Activated CD8-positive, alpha-beta T cell treated with anti-CD3 and anti-CD28 coated beads, Interleukin-2, amount 10 ng/mL, durations not matched to agents 7 days and 5 days (primary cell): ENCODE data around the gene POPDC2. TPM values are rescaled to one million over a fixed set of nuclear protein-coding genes. Genes with fewer than 3 reads are reported as not detected.

Experiments
- ATAC-seq: fragments of 150-1000 bp; cut with Tn5 transposase; one replicate; pipeline ENCODE4 v1.10.0; 2021; ENCODE audit warnings: moderate library complexity
- CTCF ChIA-PET: fragments of 350-600 bp; sonication (Branson Sonifier 250); formaldehyde crosslinking; loops from one replicate; lab custom pipeline; 2021; ENCODE audit warnings: antibody characterized with exemption; lab: Charles Lee
- POLR2A ChIA-PET: fragments of 350-600 bp; sonication (Branson Sonifier 250); formaldehyde crosslinking; loops from one replicate; lab custom pipeline; 2021; ENCODE audit warnings: antibody characterized with exemption; lab: Charles Lee
- DNase-seq: peaks from one replicate; pipeline ENCODE4 v3.0.0-alpha.2; 2020
- H3K27ac Mint-ChIP-seq: one replicate; pipeline ENCODE4 v1.8.0; 2021; ENCODE audit warnings: mild to moderate bottlenecking, mixed read lengths
- H3K27me3 Mint-ChIP-seq: one replicate; pipeline ENCODE4 v1.8.0; 2021; ENCODE audit warnings: low read depth, mixed read lengths
- H3K36me3 Mint-ChIP-seq: one replicate; pipeline ENCODE4 v1.8.0; 2021; ENCODE audit warnings: low read depth, mixed read lengths
- H3K4me1 Mint-ChIP-seq: one replicate; pipeline ENCODE4 v1.8.0; 2021; ENCODE audit warnings: low read depth, mixed read lengths
- H3K4me3 Mint-ChIP-seq: one replicate; pipeline ENCODE4 v1.8.0; 2021; ENCODE audit warnings: mild to moderate bottlenecking, mixed read lengths
- H3K9me3 Mint-ChIP-seq: one replicate; pipeline ENCODE4 v1.8.0; 2022; ENCODE audit warnings: mixed read lengths; ENCODE audit not compliant: insufficient read depth
- total RNA-seq, 2 experiments: library from RNA; stranded (reverse); gene quantifications; one replicate each; pipeline ENCODE4 v1.2.3, GENCODE V29; 2021

Gene POPDC2
- total RNA-seq, 2 experiments from 2014 or later, result 3.3 to 4.8 TPM

GRCh38 chr3:119665954-119666559, 5.7 kb upstream of the POPDC2 start:
- ATAC-seq (no peak), DNase-seq (no peak)
- H3K9me3 Mint-ChIP-seq, result no peaks in the 10 kb centered on the region
- ChIA-PET POLR2A (interaction anchor here (0.7 to 2.7 kb wide), 2 partner anchors 11 to 1103 kb away, joined by 3 to 11 read pairs; partner anchors contain the start of gene COX17), CTCF (interaction anchor here (1.0 kb wide), 1 partner anchor 10 kb away, joined by 3 read pairs; no protein-coding TSS in a partner anchor)
- H3K36me3 Mint-ChIP-seq, result peaks cover 39% of the 10 kb centered on the region
- peaks cover 25% of the 10 kb centered on the region for H3K4me1 Mint-ChIP-seq
- H3K27me3 Mint-ChIP-seq, result no peaks in the 10 kb centered on the region
- H3K27ac Mint-ChIP-seq, result no peak overlapping the region
- no peak overlapping the region for H3K4me3 Mint-ChIP-seq

GRCh38 chr3:119664850-119665379, 4.5 kb upstream of the POPDC2 start:
- ATAC-seq, result no peak
- Mint-ChIP-seq H3K27me3 (no peaks in the 10 kb centered on the region), H3K4me3 (no peak overlapping the region), H3K9me3 (no peaks in the 10 kb centered on the region), H3K36me3 (peaks cover 29% of the 10 kb centered on the region), H3K4me1 (peaks cover 20% of the 10 kb centered on the region), H3K27ac (no peak overlapping the region)
- POLR2A ChIA-PET, result interaction anchor here (0.7 to 2.7 kb wide), 2 partner anchors 12 to 1104 kb away, joined by 3 to 11 read pairs; partner anchors contain the start of gene COX17
- no peak for DNase-seq
- CTCF ChIA-PET, result interaction anchor here (0.9 to 1.0 kb wide), 2 partner anchors 10 to 12 kb away, joined by 3 to 4 read pairs; no protein-coding TSS in a partner anchor

GRCh38 chr3:119664370-119664769, 4.0 kb upstream of the POPDC2 start:
- ATAC-seq, result no peak
- CTCF ChIA-PET, result interaction anchor here (1.4 to 2.5 kb wide), 3 partner anchors 9 to 67 kb away, joined by 3 to 13 read pairs (median 6); no protein-coding TSS in a partner anchor
- no peak overlapping the region for H3K27ac Mint-ChIP-seq

GRCh38 chr3:119663885-119664284, 3.5 kb upstream of the POPDC2 start:
- DNase-seq, result no peak
- CTCF ChIA-PET, result interaction anchor here (1.4 to 2.5 kb wide), 3 partner anchors 9 to 68 kb away, joined by 3 to 13 read pairs (median 6); no protein-coding TSS in a partner anchor
- Mint-ChIP-seq H3K4me3 (no peak overlapping the region), H3K27me3 (no peaks in the 10 kb centered on the region), H3K27ac (no peak overlapping the region), H3K4me1 (peaks cover 18% of the 10 kb centered on the region), H3K9me3 (no peaks in the 10 kb centered on the region), H3K36me3 (peaks cover 23% of the 10 kb centered on the region)
- POLR2A ChIA-PET, result interaction anchor here (1.6 kb wide), 1 partner anchor 13 kb away, joined by 6 read pairs; the partner anchor contains the start of gene COX17
- no peak for ATAC-seq

More at GRCh38 chr3:119664370-119664769, 4.0 kb upstream of the POPDC2 start:
- no peak for DNase-seq
- Mint-ChIP-seq H3K4me3 (no peak overlapping the region), H3K9me3 (no peaks in the 10 kb centered on the region), H3K4me1 (peaks cover 18% of the 10 kb centered on the region), H3K36me3 (peaks cover 28% of the 10 kb centered on the region), H3K27me3 (no peaks in the 10 kb centered on the region)
- POLR2A ChIA-PET, result interaction anchor here (2.7 kb wide), 1 partner anchor 12 kb away, joined by 11 read pairs; the partner anchor contains the start of gene COX17

GRCh38 chr3:119662604-119663373, 2.4 kb upstream of the POPDC2 start:
- Mint-ChIP-seq H3K27ac (no peak overlapping the region), H3K4me3 (no peak overlapping the region), H3K27me3 (no peaks in the 10 kb centered on the region), H3K9me3 (no peaks in the 10 kb centered on the region), H3K36me3 (peaks cover 19% of the 10 kb centered on the region), H3K4me1 (peaks cover 27% of the 10 kb centered on the region)
- no peak for DNase-seq
- CTCF ChIA-PET, result interaction anchor here (1.4 to 2.5 kb wide), 3 partner anchors 10 to 69 kb away, joined by 3 to 13 read pairs (median 6); no protein-coding TSS in a partner anchor
- ATAC-seq, result no peak
- POLR2A ChIA-PET, result interaction anchor here (1.6 kb wide), 1 partner anchor 14 kb away, joined by 6 read pairs; the partner anchor contains the start of gene COX17

GRCh38 chr3:119659606-119660291, 640 bp downstream of the POPDC2 start:
- Mint-ChIP-seq H3K27me3 (no peaks in the 10 kb centered on the region), H3K9me3 (no peaks in the 10 kb centered on the region), H3K27ac (no peak overlapping the region), H3K36me3 (peaks cover 7% of the 10 kb centered on the region), H3K4me3 (no peak overlapping the region), H3K4me1 (peaks cover 25% of the 10 kb centered on the region)
- ATAC-seq (no peak), DNase-seq (no peak)
- CTCF ChIA-PET, result no interaction called here
- POLR2A ChIA-PET, result no interaction called here

- CTCF ChIA-PET, result no interaction called here
- POLR2A ChIA-PET, result interaction anchor here (1.3 kb wide), 1 partner anchor 18 kb away, joined by 6 read pairs; the partner anchor contains the start of gene COX17
- ATAC-seq (no peak), DNase-seq (no peak)
- Mint-ChIP-seq H3K27ac (no peak overlapping the region), H3K27me3 (no peaks in the 10 kb centered on the region), H3K4me3 (no peak overlapping the region), H3K36me3 (peaks cover 5% of the 10 kb centered on the region), H3K4me1 (peaks cover 22% of the 10 kb centered on the region), H3K9me3 (no peaks in the 10 kb centered on the region)
Measured at GRCh38 chr3:119658994-119659393, 1.4 kb downstream of the POPDC2 start.

GRCh38 chr3:119657887-119658702, 2.3 kb downstream of the POPDC2 start:
- peaks cover 3% of the 10 kb centered on the region for H3K36me3 Mint-ChIP-seq
- H3K9me3 Mint-ChIP-seq, result no peaks in the 10 kb centered on the region
- DNase-seq (no peak), ATAC-seq (peak; percentile 55)
- POLR2A ChIA-PET, result interaction anchor here (1.3 kb wide), 1 partner anchor 19 kb away, joined by 6 read pairs; the partner anchor contains the start of gene COX17
- no peaks in the 10 kb centered on the region for H3K27me3 Mint-ChIP-seq
- H3K27ac Mint-ChIP-seq, result peak overlapping the region; percentile 58
- H3K4me1 Mint-ChIP-seq, result peaks cover 25% of the 10 kb centered on the region
- H3K4me3 Mint-ChIP-seq, result no peak overlapping the region
- CTCF ChIA-PET, result interaction anchor here (0.8 kb wide), 1 partner anchor 15 kb away, joined by 3 read pairs; no protein-coding TSS in a partner anchor

- ChIA-PET CTCF (no interaction called here), POLR2A (interaction anchor here (0.9 kb wide), 1 partner anchor 11 kb away, joined by 3 read pairs; no protein-coding TSS in a partner anchor)
- Mint-ChIP-seq H3K36me3 (no peaks in the 10 kb centered on the region), H3K27ac (peak overlapping the region; percentile 50), H3K27me3 (no peaks in the 10 kb centered on the region), H3K4me1 (peaks cover 22% of the 10 kb centered on the region), H3K9me3 (no peaks in the 10 kb centered on the region), H3K4me3 (no peak overlapping the region)
- ATAC-seq, result no peak
- no peak for DNase-seq
Measured at GRCh38 chr3:119653876-119654275, 6.5 kb downstream of the POPDC2 start.

- H3K27ac Mint-ChIP-seq, result peak overlapping the region; percentile 27
- no peak overlapping the region for H3K4me3 Mint-ChIP-seq
- ATAC-seq, result no peak
- H3K36me3 Mint-ChIP-seq, result no peaks in the 10 kb centered on the region
- POLR2A ChIA-PET, result no interaction called here
- H3K4me1 Mint-ChIP-seq, result peaks cover 11% of the 10 kb centered on the region
- DNase-seq, result no peak
- no peaks in the 10 kb centered on the region for H3K9me3 Mint-ChIP-seq
- CTCF ChIA-PET, result no interaction called here
- no peaks in the 10 kb centered on the region for H3K27me3 Mint-ChIP-seq
Measured at GRCh38 chr3:119652306-119653033, 7.9 kb downstream of the POPDC2 start.
